C4-2B (cell line): ENCODE results near the gene NRG2.

Experiments
- H3K27ac ChIP-seq: fragments of 450-650 bp; 2 replicates; pipeline ENCODE4 v1.5.1; 2017
- CTCF ChIP-seq: fragments of 450-650 bp; conservative IDR thresholded peaks from 2 replicates; pipeline ENCODE4 v1.5.1; 2017; ENCODE audit warnings: mild to moderate bottlenecking
- ZFX ChIP-seq: fragments of 450-650 bp; IDR thresholded peaks from 2 replicates; pipeline ENCODE4 v1.6.1; 2017

NRG2 gene

DNA sequence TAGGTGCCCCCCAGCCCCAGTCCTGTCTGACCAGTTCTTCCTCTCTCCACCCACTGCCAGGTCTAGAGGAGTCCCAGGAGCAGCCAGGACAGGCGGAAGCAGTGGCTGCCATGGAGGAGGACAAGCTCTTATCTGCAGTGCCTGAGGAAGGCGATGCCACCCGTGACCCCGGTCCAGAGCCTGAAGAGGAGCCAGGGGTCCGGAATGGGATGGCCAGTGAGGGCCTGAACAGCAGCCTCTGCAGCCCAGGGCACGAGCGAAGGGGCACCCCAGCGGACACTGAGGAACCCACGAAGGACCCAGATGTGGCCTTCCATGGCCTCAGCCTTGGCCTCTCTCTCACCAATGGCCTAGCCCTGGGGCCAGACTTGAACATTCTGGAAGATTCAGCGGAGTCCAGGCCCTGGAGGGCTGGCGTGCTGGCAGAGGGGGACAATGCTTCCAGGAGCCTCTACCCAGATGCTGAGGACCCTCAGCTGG, 233.7 kb downstream of the NRG2 start:
- no peak for TF ChIP-seq ZFX
- TF ChIP-seq CTCF, result no peak
- no peak overlapping the region for H3K27ac ChIP-seq

- no peak overlapping the region for H3K27ac ChIP-seq
- TF ChIP-seq CTCF (no peak), ZFX (no peak)
Measured at GRCh38 chr5:139808481-139809330, 234.4 kb downstream of the NRG2 start.

DNA sequence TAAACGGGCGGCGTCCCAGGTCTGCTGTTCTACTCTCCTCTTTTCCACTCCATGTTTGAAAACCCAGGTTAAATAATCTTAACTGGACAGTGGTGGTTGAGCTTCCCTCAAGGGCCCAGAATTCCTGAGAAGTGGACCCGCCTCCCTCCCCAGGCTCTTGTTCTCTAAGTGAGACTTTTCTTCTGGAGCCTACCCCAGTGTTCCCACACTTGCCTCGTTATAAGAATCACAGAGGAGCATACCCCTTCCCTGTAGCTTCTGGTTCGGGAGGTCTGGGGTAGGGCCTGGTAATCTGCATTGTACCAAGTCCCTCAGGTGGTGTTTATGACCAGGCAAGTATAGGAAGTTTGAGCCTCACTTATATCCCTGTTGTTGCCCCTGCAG, 235.5 kb downstream of the NRG2 start:
- no peak for TF ChIP-seq CTCF
- TF ChIP-seq ZFX, result no peak
- H3K27ac ChIP-seq, result no peak overlapping the region

- H3K27ac ChIP-seq, result no peak overlapping the region
- TF ChIP-seq CTCF, result no peak
- TF ChIP-seq ZFX, result no peak
Measured at GRCh38 chr5:139806726-139807646, 236.1 kb downstream of the NRG2 start.

- H3K27ac ChIP-seq, result no peak overlapping the region
- no peak for TF ChIP-seq ZFX
- TF ChIP-seq CTCF, result no peak
Measured at GRCh38 chr5:139806111-139806510, 237.0 kb downstream of the NRG2 start.

DNA sequence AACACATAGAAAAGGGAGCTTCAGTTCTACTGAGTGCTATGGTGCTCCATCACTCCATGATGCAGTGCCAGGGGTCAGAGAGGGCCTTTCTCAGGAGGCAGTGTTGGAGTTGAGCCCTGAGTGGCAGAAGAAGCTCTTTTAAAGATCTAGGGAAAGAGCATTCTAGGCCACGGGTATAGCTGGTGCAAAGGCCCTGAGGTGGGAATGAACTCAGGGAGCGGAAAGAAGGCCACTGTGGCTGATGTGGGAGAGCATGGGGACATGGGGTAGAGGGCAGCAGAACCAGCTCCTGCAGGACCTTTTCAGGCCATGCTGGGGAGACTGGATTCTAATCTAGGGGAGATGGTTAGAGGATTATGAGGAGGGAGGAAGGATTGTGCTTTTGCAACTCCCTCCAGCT, 237.6 kb downstream of the NRG2 start:
- H3K27ac ChIP-seq, result no peak overlapping the region
- TF ChIP-seq CTCF, result no peak
- no peak for TF ChIP-seq ZFX
